Gastroesophageal sphincter (tissue), 3 donors: ENCODE results near the gene ATP8A1.

ENCODE experiments used
- CTCF ChIP-seq, 4 experiments: fragments of 200-600 bp in 2 of 4; fragments of 450-650 bp in 2 of 4; sonication (generic) in 1 of 4; IDR thresholded peaks; one replicate each; pipeline ENCODE4 v1.5.1; 2017 to 2019; ENCODE audit warnings: antibody characterized with exemption in 4 of 4, mild to moderate bottlenecking in 2 of 4, moderate library complexity in 2 of 4
- POLR2A ChIP-seq, 2 donors: fragments of 450-650 bp; IDR thresholded peaks; one replicate each; pipeline ENCODE4 v1.6.1; 2017; ENCODE audit warnings: antibody characterized with exemption in 2 of 2, mild to moderate bottlenecking in 2 of 2, moderate library complexity in 1 of 2
- POLR2AphosphoS5 ChIP-seq: sonication (generic); formaldehyde crosslinking; IDR thresholded peaks from one replicate; pipeline ENCODE4 v1.6.1; 2017; ENCODE audit warnings: antibody characterized with exemption

- no peak for TF ChIP-seq POLR2A (IDR thresholded peaks at IDR 0.05)
- TF ChIP-seq CTCF (IDR thresholded peaks at IDR 0.05): no peak
- no peak for TF ChIP-seq POLR2AphosphoS5
These were observed 3.0 kb downstream of the ATP8A1 start for GRCh38 chr4:42653626-42654560.
